HG03196 (cell line): Measurements from ENCODE around the gene HIKESHI.
"Not testable (repeated sequence)": the region's sequence is repeated elsewhere in the genome, so short reads cannot be mapped to it uniquely, and the experiment has no call there.

Source experiments
- ATAC-seq: cut with Tn5 transposase; IDR thresholded peaks from one replicate; pipeline ENCODE4 v1.9.1; 2021; ENCODE audit not compliant: unreplicated experiment

Gene HIKESHI, protein sequence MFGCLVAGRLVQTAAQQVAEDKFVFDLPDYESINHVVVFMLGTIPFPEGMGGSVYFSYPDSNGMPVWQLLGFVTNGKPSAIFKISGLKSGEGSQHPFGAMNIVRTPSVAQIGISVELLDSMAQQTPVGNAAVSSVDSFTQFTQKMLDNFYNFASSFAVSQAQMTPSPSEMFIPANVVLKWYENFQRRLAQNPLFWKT

DNA sequence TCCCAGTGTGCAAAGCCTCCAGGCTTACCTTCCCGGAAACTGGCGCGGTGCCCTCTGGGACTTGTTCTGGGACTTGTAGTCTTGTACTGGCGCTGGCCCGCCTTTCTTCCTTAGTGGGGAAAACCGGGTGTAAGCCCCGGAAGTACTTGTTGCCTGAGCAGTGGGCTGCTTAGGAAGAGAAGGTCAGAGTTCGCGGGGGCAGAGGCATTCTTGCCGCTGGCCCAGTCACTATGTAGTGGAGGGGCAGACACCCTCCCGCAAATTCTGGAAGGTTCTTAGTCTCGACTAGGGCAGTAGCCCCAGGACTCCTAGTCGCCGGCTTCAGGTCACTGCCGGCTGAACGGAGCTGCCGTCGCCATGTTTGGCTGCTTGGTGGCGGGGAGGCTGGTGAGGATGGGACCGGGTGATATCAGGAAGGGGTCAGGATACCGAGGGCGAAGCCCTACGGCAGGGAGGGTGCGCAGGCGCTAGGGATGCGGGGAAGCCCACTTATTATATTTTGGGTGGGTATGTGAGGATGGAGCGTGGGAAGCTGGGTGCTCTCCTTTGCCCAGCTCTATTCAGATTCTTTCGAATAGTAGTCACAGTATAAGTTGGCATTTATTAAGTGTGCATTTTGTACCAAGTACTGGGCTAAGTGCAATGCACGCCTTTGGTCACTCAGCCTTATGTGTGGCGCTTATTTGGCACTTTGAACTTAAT lies at the start of gene HIKESHI:
HIKESHI (plus strand) TSS at position 149 of the 702 bp plus-strand sequence; CDS start at position 358, 209 bp downstream.
- peak; percentile 99 for ATAC-seq

DNA sequence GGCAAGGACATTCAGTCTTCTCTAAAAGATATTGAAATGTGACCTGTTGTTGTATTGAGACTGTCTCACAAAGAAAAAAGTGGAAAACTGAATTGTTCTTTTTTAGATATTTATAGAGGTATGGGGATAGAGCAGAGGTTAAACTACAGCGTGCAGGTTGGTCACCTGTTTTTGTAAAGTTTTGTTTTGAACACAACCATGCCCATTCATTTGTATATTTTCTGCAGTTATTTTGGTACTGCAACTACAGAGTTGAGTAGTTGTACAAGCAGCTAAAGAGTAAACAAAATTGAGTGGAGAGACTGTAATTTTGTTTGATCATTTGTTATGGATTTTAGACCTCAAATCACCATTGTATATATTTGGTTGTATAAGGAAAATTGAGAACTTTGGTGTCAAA lies 46.1 kb upstream of the HIKESHI start:
- peak; percentile 65 for ATAC-seq

DNA sequence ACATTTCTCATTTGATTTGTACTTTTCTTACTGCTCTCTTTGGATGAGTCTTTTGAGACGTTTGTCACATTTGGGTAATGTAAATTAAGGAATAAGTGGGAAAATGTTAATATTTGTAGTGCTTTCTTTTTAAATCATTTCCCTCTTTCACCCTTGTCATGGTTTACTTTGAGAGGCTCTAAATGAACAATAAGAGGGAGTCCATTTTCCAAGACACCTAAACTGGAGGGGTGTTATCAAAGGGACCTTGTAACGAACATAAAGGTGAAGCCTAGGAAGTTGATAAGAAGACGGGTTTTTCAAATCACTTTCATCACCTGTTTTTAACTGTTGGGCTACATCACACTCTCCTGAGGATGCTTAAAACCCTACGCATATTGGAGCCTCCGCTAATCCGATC lies 45.4 kb upstream of the HIKESHI start:
- no peak for ATAC-seq

DNA sequence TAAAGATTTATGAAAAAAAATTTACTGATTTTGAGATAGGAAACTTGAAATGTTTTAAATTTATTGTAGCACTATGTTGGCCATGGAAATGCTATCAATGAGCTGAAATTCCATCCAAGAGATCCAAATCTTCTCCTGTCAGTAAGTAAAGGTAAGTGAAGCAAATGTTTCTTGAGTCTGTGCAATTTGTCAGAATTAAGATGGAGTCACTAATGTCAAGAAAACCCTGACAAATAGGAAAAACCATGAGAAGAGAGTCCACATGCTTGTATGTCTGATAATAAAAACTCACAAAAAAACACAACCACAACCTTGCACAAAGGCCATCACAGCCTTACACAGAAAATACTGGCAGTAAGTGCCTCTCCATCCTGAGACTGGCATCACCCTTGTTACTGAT lies 44.6 kb upstream of the HIKESHI start:
- ATAC-seq: no peak

DNA sequence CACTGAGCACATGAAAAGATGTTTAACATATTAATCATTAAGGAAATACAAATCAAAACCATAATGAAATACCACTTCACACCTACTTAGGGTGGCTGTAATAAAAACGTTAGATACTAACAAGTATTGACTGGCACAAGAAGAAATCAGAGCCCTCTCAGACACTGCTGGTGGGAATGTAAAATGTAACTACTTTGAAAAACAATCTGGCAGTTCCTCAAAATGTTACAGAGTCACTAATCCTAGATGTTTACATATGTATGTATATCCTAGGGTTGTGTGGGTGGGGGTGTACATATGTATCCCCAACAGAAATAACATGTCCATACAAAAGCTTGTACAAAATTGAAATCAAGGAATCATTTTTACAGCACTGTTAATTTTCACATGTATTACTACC lies 42.3 kb upstream of the HIKESHI start:
- no peak for ATAC-seq

DNA sequence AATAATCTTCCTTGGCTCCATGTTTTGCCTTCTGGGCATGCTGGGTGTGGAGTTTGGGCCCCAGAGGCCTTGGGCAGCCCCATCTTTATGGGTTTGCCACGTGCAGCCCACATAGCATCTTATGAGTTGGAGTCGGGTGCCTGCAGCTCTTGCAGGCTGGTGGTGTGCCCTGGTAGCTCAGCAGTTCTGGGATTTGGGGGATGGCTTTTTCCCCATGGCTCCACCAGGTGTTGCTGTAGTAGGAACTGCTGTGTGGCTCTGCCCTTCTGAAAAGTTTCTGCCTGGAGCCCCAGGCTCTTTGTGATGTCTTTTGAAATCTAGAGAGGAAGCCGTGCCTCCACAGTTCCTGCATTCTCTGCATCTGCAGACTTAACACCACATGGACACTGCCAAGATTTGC lies 40.7 kb upstream of the HIKESHI start:
- no peak for ATAC-seq

DNA sequence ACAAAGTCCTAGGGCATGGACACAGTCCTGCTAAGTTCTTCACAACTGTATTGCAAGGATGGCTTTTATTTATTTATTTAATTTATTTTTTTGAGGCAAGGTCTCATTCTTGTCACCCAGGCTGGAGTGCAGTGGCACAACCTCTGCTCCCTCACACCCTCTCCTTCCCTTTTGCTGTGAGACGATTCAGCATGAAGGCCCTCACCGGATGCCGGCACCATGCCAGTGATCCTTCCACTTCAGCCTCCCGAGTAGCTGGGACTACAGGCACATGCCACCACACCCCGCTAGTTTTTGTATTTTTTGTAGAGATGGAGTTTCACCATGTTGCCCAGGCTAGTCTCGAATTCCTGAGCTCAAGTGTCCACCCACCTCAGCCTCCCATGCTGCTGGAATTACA lies 39.7 kb upstream of the HIKESHI start:
- no peak for ATAC-seq

DNA sequence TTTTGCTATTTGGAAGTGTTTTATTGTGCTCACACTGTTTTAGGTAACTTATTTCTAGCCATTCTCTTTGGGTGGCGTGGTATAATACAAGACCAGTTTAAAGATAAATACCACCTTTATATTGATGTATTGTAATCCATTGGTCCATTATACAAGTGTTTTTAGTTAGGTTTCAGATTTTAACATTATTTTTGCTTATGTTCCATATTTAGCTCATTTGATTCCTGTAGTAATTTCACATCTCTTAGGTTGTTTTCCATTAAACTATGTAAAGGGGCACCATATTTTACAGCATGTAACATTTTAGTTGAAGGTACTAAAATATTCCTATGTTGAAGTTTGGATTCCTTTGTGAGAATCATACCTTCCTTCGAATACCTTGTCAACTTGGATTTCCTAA lies 37.4 kb upstream of the HIKESHI start:
- no peak for ATAC-seq

DNA sequence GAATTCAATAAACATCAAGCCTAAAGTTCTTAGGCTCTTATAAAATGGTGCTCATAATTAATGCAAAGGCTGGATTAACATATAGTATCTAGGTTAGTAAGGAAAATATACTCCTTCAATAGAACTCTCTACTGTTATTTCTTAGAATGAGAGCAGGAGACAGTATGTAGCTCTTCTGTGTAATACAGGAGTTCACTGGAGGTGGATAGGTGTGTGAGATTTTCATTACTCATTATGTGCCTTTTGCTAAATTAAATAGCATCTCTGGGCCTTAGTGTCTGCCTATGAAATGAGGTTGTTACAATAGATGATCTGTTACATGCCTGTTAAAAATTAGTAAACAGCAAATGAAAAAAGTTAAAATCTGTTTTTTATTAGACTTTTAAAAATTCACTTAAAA lies 36.8 kb upstream of the HIKESHI start:
- no peak for ATAC-seq

DNA sequence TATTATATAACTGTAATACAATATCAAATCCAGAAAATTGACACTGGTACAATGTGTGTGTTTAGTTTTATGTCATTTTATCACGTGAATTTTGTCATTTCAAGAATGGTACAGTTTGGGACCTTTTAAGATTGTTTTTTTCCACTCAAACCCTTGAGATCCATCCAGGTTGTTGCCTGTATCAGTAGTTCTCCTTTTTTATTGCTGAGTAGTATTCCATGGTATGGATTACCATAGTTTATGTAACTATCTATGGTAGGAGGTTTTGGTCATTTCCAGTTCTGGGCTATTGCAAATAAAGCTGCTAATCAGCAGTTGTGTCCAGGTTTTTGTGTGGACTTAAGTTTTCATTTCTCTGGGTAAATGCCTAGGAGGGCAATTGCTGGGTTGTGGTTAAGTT lies 32.4 kb upstream of the HIKESHI start:
- ATAC-seq: no peak

DNA sequence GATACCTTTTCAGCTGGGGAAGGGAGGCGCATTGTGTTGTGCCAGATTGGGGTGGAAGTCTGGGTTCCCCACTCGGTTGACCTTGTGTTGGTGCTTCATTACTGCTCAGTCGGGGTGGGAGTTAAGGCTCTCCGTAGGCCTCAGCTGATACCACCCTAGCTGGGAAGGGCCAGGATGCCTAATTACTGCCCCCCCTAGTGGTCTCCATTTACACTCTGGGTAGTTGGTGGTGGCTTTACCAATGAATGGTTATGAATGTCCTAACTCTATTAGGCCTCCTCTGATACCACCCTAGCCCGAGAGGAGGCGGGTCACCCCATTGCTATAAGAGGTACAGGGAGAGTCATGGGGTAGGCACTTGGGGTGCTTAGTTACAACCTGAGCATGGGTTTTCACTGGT lies 27.5 kb upstream of the HIKESHI start:
- no peak for ATAC-seq

DNA sequence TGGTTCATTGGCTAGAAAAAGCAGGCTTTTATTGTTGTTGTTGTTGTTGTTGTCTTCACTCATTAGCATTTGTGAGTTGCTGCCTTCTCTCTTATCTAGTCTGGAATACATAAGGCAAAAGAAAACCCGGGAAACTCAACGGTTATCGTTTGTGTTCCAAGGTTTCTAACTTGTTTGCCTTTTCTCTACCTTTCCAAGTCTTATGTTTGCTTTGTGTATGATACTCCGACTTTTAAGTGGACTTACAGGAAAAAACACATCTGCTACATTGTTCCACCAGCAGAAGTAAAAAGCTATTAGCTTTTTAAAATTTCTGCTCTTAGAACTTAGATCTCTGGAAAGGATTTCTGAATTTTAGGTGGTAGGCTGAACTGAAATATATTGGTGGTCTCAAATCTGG lies 27.0 kb upstream of the HIKESHI start:
- ATAC-seq: no peak

DNA sequence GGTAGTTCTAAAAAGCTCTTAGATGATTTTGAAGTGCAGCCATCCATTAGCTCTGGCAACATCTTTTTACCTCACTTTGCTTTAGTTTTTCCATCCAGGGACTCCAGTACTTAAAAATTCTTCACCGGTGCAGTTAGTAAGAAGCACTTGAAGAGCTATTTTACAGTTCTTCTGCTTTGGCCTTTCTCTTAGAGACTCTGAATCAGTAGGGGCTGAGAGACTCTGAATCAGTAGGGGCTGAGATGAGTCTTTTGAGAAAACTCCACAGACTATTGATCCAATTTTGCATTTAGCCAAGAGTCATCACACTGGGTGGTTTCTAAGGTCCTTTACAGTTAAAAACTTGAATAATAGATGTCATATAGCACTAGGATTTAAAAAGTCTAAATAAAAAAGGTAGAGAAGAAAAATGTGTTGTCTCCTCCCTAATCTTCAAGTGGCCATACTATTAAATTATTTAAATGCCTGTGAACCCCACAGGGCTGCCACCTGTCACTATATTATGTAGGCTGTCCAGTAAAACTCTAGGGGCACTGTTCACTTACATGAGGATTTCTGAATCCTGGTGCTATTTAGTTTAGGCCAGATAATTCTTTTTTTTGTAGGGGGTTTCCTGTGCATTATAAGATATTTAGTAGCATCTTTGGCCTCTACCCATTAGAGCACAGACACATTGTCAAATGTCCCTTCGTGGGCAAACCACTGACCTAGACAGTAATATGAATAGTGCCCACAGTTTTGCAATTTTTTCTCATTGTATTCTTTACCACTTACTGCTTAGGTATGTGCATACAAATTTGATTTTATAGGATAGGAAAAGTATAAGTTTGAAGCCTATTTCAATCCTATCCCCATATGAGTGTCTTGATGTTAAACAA lies 26.3 kb upstream of the HIKESHI start:
- ATAC-seq: no peak

DNA sequence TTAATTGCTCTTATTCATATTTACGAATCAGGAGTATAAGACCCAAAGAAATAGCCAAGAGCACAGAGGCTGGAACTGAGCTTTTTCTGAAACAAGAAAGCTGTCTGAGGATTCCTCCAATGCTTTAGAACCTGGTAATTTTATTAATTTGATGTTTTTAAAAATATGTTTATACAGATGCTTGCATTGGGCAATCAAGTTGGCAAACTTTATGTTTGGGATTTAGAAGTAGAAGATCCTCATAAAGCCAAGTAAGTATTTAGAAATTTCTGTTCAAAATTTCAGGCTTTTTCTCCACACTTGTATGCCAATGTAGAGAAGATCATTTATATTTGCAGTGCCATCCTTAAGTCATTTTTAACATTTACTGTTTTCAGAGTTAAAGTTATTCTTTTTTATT lies 24.3 kb upstream of the HIKESHI start:
- ATAC-seq: no peak

DNA sequence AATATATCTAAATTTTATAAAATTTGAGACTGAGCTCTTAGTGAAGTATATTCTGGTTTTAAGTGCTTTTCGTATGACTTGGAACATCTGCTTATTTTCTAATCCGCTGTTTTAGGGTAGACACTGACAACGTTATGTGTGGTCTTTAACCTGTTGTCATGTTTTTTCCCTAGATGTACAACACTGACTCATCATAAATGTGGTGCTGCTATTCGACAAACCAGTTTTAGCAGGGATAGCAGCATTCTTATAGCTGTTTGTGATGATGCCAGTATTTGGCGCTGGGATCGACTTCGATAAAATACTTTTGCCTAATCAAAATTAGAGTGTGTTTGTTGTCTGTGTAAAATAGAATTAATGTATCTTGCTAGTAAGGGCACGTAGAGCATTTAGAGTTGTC lies 23.8 kb upstream of the HIKESHI start:
- no peak for ATAC-seq

DNA sequence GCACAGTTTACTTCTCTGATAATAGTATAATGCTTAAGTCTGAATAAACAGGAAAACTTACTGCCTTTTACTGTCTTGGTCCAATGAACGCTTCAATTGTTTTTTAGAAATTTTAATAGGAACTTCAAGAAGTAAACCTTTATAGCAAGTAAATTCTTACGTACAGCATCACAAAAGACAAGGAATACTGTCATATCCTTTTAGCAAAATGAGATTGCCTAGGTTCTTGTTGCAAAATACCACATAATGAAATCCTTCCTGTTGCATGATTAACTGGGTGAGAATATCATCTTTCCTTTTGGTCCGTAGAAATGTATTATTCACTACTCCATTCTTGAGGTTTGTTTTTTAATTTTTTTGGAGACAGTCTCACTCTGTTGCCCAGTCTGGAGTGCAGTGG lies 22.3 kb upstream of the HIKESHI start:
- no peak for ATAC-seq

DNA sequence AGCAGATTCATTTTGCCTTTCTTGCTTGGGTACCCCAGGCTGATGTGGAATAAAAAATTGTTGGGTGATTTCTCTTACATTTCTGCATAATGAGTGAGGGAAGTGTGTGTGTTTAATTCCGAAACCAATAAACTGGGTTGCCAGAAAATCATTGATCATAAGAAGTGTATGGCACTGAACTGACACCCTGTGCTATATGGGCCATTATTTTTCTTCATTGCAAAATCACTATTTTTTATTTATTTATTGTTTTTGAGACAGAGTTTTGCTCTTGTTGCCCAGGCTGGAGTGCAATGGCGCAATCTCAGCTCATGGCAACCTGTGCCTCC lies 14.6 kb upstream of the HIKESHI start:
- ATAC-seq: no peak

DNA sequence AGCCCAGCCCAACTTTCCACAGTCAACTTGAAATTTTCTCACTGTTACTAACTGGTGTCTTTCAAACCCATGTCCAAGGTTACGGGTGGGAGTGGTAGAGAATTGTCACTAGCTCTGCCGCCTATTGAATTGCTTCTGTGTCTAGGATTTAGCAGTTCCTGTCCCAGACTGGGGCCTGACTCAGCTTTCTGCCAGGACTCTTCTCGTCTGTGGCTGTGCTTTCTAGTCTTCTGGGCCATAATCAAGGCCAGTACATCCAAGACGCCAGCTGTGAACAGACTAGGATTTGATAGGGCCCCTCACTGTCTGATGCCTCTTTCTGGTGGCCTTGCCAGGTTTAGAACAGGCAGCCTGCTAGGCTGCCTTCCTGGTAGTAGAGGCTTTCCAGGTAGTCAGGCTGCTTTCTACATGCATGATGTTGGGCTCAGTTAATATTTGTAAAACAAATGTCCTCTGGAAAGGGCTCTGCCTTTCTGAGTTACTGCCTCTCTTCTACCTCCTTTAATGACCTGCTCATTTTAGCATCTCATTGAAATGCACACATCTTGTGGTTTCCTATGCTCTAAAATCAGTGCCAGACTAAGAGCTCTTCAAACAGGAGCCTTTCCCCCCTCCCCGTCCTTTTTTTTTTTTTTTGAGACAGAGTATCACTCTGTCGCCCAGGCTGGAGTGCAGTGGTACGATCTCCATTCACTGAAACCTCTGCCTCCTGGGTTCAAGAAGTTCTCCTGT lies 13.1 kb upstream of the HIKESHI start:
- ATAC-seq: no peak

DNA sequence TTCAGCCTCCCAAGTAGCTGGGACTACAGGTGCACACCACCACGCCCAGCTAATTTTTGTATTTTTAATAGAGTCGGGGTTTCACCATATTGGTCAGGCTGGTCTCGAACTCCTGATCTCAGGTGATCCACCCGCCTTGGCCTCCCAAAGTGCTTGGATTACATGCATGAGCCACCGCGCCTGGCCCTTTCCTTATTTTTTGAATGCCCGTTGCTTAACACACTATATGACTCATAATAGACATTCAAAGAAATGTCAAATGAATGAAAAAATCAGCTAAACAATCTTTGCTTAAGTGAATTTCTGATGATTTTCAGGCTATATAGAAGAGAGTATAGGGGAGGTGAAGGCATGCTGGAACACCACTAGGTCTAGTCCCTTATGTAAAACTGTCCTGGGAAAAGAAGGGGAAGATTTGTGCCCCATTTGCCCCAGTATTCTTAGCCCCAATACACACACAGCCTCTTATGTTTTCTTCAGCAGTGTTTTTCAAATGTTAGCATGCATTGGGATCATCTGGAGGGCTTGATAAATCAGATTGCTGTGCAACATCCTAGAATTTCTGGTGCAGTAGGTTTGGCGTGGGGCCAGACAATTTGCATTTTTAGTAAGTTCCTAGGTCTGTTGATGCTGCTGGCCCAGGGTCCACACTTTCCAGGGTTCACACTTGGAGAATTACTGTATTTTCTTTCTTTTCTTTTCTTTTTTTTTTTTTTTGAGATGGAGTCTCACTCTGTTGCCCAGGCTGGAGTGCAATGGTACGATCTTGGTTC lies 12.3 kb upstream of the HIKESHI start:
- ATAC-seq: not testable (repeated sequence)

DNA sequence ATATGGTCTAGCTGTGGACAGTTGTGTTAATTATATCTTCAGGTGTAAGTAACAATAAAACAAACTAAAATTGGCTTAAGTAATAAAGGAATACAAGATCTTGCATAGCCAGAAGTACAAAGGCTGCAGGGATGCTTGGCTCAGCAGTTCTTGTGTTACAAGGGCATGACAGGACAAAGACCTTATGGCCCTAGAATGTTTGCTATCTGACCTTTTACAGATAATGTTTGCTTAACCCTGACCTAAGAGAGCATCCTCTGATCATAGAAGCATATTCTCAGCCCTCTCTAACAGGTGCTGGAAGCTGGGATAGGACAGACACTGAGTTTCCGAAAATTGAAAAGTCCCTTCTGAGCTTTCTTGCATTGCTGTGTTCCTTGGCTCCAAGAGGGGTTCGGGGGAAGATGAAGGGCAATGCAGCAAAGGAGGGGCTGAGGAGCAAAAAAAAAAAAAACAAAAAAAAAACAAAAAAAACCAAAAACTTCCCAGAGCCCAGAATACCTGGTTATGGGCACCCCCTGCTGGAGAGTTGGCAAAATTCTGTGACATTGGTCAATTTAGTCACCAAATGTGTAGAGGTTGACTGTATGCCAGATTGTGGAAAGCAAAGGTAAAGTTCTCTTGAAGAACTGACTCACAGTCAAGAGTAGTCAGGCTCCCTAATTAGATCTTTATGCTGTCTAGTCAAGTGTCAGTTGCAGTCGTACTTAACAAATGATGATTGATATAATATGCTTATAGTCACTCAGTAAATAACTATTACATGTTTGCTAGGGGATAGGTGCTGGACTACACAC lies 10.4 kb upstream of the HIKESHI start:
- ATAC-seq: peak; percentile 26
